ENCODE data around the gene CADM1.

GRCh38 chr11:115123641-115124040, 380.6 kb downstream of the CADM1 start:
- TF ChIP-seq CTCF (IDR thresholded peaks at IDR 0.05) (no peak), POLR2A (IDR thresholded peaks at IDR 0.05) (no peak)

Data from stomach (tissue), 4 donors.